HCT116 (cell line): ENCODE results near the gene SRR. TPM values are rescaled to one million over a fixed set of nuclear protein-coding genes. Genes with fewer than 3 reads are reported as not detected.

Source experiments
- ATAC-seq: fragments of 200-7000 bp; cut with Tn5 transposase; 2 replicates; pipeline ENCODE4 v1.9.1; 2020; ENCODE audit warnings: mild to moderate bottlenecking, moderate library complexity
- BruUV-seq: library from RNA; stranded (reverse); fragments of 400-500 nt; replicated peaks from 2 replicates; lab custom pipeline; 2021; lab: Mats Ljungman, UMichigan
- CTCF ChIA-PET: fragments of 300-600 bp; sonication (Branson Sonifier 250); formaldehyde crosslinking; loops from one replicate; lab custom pipeline; 2021; ENCODE audit warnings: antibody characterized with exemption; lab: Charles Lee
- POLR2A ChIA-PET: fragments of 300-600, 350-600 bp; sonication (Branson Sonifier 250); formaldehyde crosslinking; loops from one replicate; lab custom pipeline; 2021; ENCODE audit warnings: antibody characterized with exemption; lab: Charles Lee
- RAD21 ChIA-PET, 2 experiments: fragments of 300-600 bp; sonication (Branson Sonifier 250); formaldehyde crosslinking; loops; one replicate each; lab custom pipeline; 2023; ENCODE audit warnings: low total read pairs in 2 of 2; ENCODE audit not compliant: uncharacterized antibody in 2 of 2, unreplicated experiment in 2 of 2, low non-redundant PET in 1 of 2; lab: Charles Lee
- DNase-seq: peaks from one replicate; pipeline ENCODE4 v3.0.0-alpha.2; 2010; ENCODE audit warnings: low read depth, low spot score
- H2AFZ ChIP-seq: fragments of 200-600 bp; shearing (Covaris generic), sonication (generic); 2 replicates; pipeline ENCODE4 v1.6.1; 2017; ENCODE audit warnings: low read depth, mixed run types, mixed read lengths, antibody characterized with exemption, low read length; ENCODE audit not compliant: poor library complexity, severe bottlenecking
- H3K27ac ChIP-seq: 2 replicates; pipeline ENCODE4 v1.5.1; 2012; ENCODE audit warnings: low read depth, low read length
- H3K27me3 ChIP-seq: fragments of 200-600 bp; sonication (generic); 2 replicates; pipeline ENCODE4 v1.6.1; 2016; ENCODE audit warnings: mixed run types, low read length, mixed read lengths; ENCODE audit not compliant: insufficient read depth
- H3K36me3 ChIP-seq, 2 experiments: fragments of 200-500 bp in 1 of 2; fragments of 200-600 bp in 1 of 2; sonication (Bioruptor generic) in 1 of 2; sonication (generic) in 1 of 2; 2 replicates each; pipeline versions ENCODE4 v1.5.1 to v1.6.1; 2014 to 2016; ENCODE audit warnings: low read length in 2 of 2, inconsistent platforms in 1 of 2, mixed read lengths in 1 of 2, mixed run types in 1 of 2; ENCODE audit not compliant: insufficient read depth in 2 of 2, control insufficient read depth in 1 of 2
- H3K4me1 ChIP-seq, 2 experiments: fragments of 200-600 bp in 1 of 2; sonication (generic) in 1 of 2; 2 replicates each; pipeline versions ENCODE4 v1.5.1 to v1.6.1; 2012 to 2017; ENCODE audit warnings: low read length in 2 of 2, inconsistent platforms in 1 of 2, mild to moderate bottlenecking in 1 of 2, mixed read lengths in 1 of 2, mixed run types in 1 of 2, moderate library complexity in 1 of 2; ENCODE audit not compliant: insufficient read depth in 2 of 2, control insufficient read depth in 1 of 2
- H3K4me2 ChIP-seq: fragments of 200-600 bp; sonication (generic); 2 replicates; pipeline ENCODE4 v1.6.1; 2017; ENCODE audit warnings: mixed run types, low read length, mixed read lengths
- H3K4me3 ChIP-seq, 2 experiments: fragments of 200-600 bp in 1 of 2; sonication (generic) in 1 of 2; replicated peaks in 1 of 2; 2 replicates each; pipeline ENCODE4 v1.5.1; 2011 to 2016; ENCODE audit warnings: low read length in 2 of 2, control low read depth in 1 of 2, low read depth in 1 of 2, mild to moderate bottlenecking in 1 of 2, mixed read lengths in 1 of 2, mixed run types in 1 of 2
- H3K79me2 ChIP-seq: fragments of 200-600 bp; sonication (generic); 2 replicates; pipeline ENCODE4 v1.6.1; 2017; ENCODE audit warnings: mild to moderate bottlenecking, mixed run types, low read length, moderate library complexity, mixed read lengths; ENCODE audit not compliant: insufficient read depth
- H3K9ac ChIP-seq: fragments of 200-600 bp; sonication (generic); 2 replicates; pipeline ENCODE4 v1.6.1; 2016; ENCODE audit warnings: low read length, mixed read lengths
- H3K9me2 ChIP-seq: fragments of 200-600 bp; sonication (generic), shearing (Covaris generic); 2 replicates; pipeline ENCODE4 v1.6.1; 2017; ENCODE audit warnings: mixed run types, mild to moderate bottlenecking, moderate library complexity; ENCODE audit not compliant: insufficient read depth
- H3K9me3 ChIP-seq, 2 experiments: fragments of 200-500 bp in 1 of 2; fragments of 200-600 bp in 1 of 2; sonication (Bioruptor generic) in 1 of 2; sonication (generic) in 1 of 2; 2 replicates each; pipeline ENCODE4 v1.6.1; 2014 to 2017; ENCODE audit warnings: low read length in 2 of 2, mixed read lengths in 2 of 2, inconsistent platforms in 1 of 2, low read depth in 1 of 2, mild to moderate bottlenecking in 1 of 2, mixed run types in 1 of 2, moderate library complexity in 1 of 2; ENCODE audit not compliant: control insufficient read depth in 1 of 2, insufficient read depth in 1 of 2
- H4K20me1 ChIP-seq: fragments of 200-600 bp; sonication (generic), shearing (Covaris generic); 2 replicates; pipeline ENCODE4 v1.6.1; 2017; ENCODE audit warnings: mixed run types, mild to moderate bottlenecking, moderate library complexity; ENCODE audit not compliant: insufficient read depth
- CBX3 ChIP-seq: IDR thresholded peaks from 2 replicates; pipeline ENCODE4 v1.6.1; 2012; ENCODE audit warnings: low read depth
- CTCF ChIP-seq, 3 experiments: fragments of 200-600 bp in 1 of 3; sonication (generic) in 1 of 3; IDR thresholded peaks in 2 of 3; conservative IDR thresholded peaks in 1 of 3; 2 replicates each; pipeline ENCODE4 v1.5.1; 2012 to 2017; ENCODE audit warnings: low read depth in 2 of 3, low read length in 2 of 3, antibody characterized with exemption in 1 of 3, borderline replicate concordance in 1 of 3, control low read depth in 1 of 3, mild to moderate bottlenecking in 1 of 3, mixed read lengths in 1 of 3, mixed run types in 1 of 3, moderate library complexity in 1 of 3; ENCODE audit not compliant: insufficient read depth in 1 of 3
- EGR1 ChIP-seq: IDR thresholded peaks from 2 replicates; pipeline ENCODE4 v1.6.1; 2012; ENCODE audit warnings: low read depth
- ELF1 ChIP-seq: IDR thresholded peaks from 2 replicates; pipeline ENCODE4 v1.6.1; 2012; ENCODE audit warnings: low read depth, borderline replicate concordance
- EZH2 ChIP-seq: fragments of 200-600 bp; sonication (generic); IDR thresholded peaks from 2 replicates; pipeline ENCODE4 v1.6.1; 2017; ENCODE audit warnings: antibody characterized with exemption, mixed run types
- EZH2phosphoT487 ChIP-seq: fragments of 200-600 bp; IDR thresholded peaks from 2 replicates; pipeline ENCODE4 v1.6.1; 2018; ENCODE audit warnings: antibody characterized with exemption, borderline replicate concordance
- FOSL1 ChIP-seq: IDR thresholded peaks from 2 replicates; pipeline ENCODE4 v1.6.1; 2012; ENCODE audit warnings: low read depth
- MAX ChIP-seq: IDR thresholded peaks from 2 replicates; pipeline ENCODE4 v1.6.1; 2012
- POLR2A ChIP-seq: IDR thresholded peaks from 2 replicates; pipeline ENCODE4 v1.7.0; 2011; ENCODE audit warnings: borderline replicate concordance; ENCODE audit not compliant: insufficient read depth, insufficient read length; ENCODE audit errors: extremely low read depth
- RAD21 ChIP-seq: IDR thresholded peaks from 2 replicates; pipeline ENCODE4 v1.6.1; 2012; ENCODE audit warnings: low read depth, mild to moderate bottlenecking
- SP1 ChIP-seq: IDR thresholded peaks from 2 replicates; pipeline ENCODE4 v1.6.1; 2012; ENCODE audit warnings: low read depth
- SRF ChIP-seq: IDR thresholded peaks from 2 replicates; pipeline ENCODE4 v1.6.1; 2012; ENCODE audit warnings: low read depth
- ZBTB33 ChIP-seq: IDR thresholded peaks from 2 replicates; pipeline ENCODE4 v1.6.1; 2011; ENCODE audit warnings: mild to moderate bottlenecking, low read length, moderate library complexity; ENCODE audit not compliant: insufficient replicate concordance; ENCODE audit errors: extremely low read depth
- ZFX ChIP-seq: fragments of 450-650 bp; IDR thresholded peaks from 2 replicates; pipeline ENCODE4 v1.6.1; 2017
- intact Hi-C: fragments of 100-400 bp; cut with micrococcal nuclease; formaldehyde crosslinking; loops from 2 replicates; pipeline ENCODE4 v1.10.0; 2022
- total RNA-seq: library from RNA; stranded (reverse); gene quantifications from one replicate; pipeline ENCODE4 v1.2.1, GENCODE V29; 2021; ENCODE audit not compliant: unreplicated experiment

The SRR gene
- total RNA-seq, 1 experiment from 2014 or later = 15.1 TPM

GRCh38 chr17:2263183-2264066 is 40.3 kb upstream of the SRR start:
- Histone ChIP-seq H3K9me2 (no peaks in the 10 kb centered on the region), H3K9ac (no peak overlapping the region), H4K20me1 (no peaks in the 10 kb centered on the region), H3K4me2 (no peak overlapping the region), H2AFZ (no peak overlapping the region), H3K27ac (no peak overlapping the region), H3K79me2 (0 out of 2 replicates have a peak, but pooled peaks cover 2% of the 10 kb centered on the region), H3K36me3 (peaks cover 0 to 4% of the 10 kb centered on the region in 2 experiments; a peak in 2 of 4 replicates), H3K27me3 (no peaks in the 10 kb centered on the region), H3K4me3 (no peak overlapping the region), H3K4me1 (peaks cover 0 to 5% of the 10 kb centered on the region in 2 experiments; a peak in 1 of 4 replicates), H3K9me3 (no peaks in the 10 kb centered on the region)
- ATAC-seq (no peak), DNase-seq (no peak)
- intact Hi-C loops = no loop called here
- RAD21 ChIA-PET = no interaction called here
- CTCF ChIA-PET = interaction anchor here (1.3 to 3.0 kb wide), 2 partner anchors 11 to 18 kb away, joined by 3 to 14 read pairs; no protein-coding TSS in a partner anchor
- POLR2A ChIA-PET = no interaction called here
- TF ChIP-seq RAD21 (no peak), POLR2A (no peak), CBX3 (no peak), CTCF (IDR thresholded peaks at IDR 0.05 in 2 of 3, conservative IDR thresholded peaks at IDR 0.05 in 1 of 3; ENCODE audit: borderline replicate concordance in 1 of 3, insufficient read depth in 1 of 3, low read depth in 2 of 3, low read length in 2 of 3) (no peak), SP1 (no peak), FOSL1 (no peak), MAX (no peak), ZFX (no peak), EZH2 (no peak), ZBTB33 (no peak), EGR1 (no peak), ELF1 (no peak), SRF (no peak), EZH2phosphoT487 (no peak)
- TF ChIP-seq, all 23 proteins: peak for 0
- no TSS peak for BruUV-seq
